Measurements from ENCODE around the gene EMC6. TPM values are rescaled to one million over a fixed set of nuclear protein-coding genes. Genes with fewer than 3 reads are reported as not detected.

EMC6 gene
- total RNA-seq, 4 donors from 2014 or later, result 8.5 to 25.3 (median 13.8) TPM

DNA sequence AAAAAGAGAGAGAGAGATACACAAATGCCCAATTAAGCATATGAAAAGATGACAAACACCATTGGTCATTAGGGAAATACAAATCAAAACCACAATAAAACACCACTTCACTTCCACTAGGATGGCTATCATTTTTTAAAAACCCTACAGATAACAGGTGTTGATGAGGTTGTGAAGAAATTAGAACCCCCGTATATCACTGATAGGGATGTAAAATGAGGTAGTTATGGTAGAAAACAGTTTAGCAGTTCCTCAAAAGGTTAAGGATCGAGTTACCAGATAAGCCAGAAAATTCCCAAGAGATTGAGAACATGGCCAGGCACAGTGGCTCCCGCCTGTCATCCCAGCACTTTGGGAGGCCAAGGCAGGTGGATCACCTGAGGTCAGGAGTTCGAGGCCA, 24.5 kb downstream of the EMC6 start:
- H3K27ac ChIP-seq, result no peak overlapping the region
- no peak for ATAC-seq
- WGBS, 2 donors (ENCODE audit: low coverage in 1 of 2), result 57 to 59% methylated on average over 3 to 4 of the region's 4 CpGs
- peaks cover 0 to 24% (median 9%) of the 10 kb centered on the region in 3 donors for H3K4me1 ChIP-seq
- TF ChIP-seq POLR2AphosphoS5 (IDR thresholded peaks at IDR 0.05), result no peak
- TF ChIP-seq POLR2A (IDR thresholded peaks at IDR 0.05), result no peak
- no peak for TF ChIP-seq EP300 (IDR thresholded peaks at IDR 0.05)
- TF ChIP-seq, protein P1, sequence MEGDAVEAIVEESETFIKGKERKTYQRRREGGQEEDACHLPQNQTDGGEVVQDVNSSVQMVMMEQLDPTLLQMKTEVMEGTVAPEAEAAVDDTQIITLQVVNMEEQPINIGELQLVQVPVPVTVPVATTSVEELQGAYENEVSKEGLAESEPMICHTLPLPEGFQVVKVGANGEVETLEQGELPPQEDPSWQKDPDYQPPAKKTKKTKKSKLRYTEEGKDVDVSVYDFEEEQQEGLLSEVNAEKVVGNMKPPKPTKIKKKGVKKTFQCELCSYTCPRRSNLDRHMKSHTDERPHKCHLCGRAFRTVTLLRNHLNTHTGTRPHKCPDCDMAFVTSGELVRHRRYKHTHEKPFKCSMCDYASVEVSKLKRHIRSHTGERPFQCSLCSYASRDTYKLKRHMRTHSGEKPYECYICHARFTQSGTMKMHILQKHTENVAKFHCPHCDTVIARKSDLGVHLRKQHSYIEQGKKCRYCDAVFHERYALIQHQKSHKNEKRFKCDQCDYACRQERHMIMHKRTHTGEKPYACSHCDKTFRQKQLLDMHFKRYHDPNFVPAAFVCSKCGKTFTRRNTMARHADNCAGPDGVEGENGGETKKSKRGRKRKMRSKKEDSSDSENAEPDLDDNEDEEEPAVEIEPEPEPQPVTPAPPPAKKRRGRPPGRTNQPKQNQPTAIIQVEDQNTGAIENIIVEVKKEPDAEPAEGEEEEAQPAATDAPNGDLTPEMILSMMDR (IDR thresholded peaks at IDR 0.05), result no peak
- H3K9me3 ChIP-seq, result peaks cover 0 to 8% (median 0%) of the 10 kb centered on the region in 3 donors
- H3K27me3 ChIP-seq, result peaks cover 94% of the 10 kb centered on the region
- H3K36me3 ChIP-seq, result no peaks in the 10 kb centered on the region
- no peak overlapping the region for H3K4me3 ChIP-seq

DNA sequence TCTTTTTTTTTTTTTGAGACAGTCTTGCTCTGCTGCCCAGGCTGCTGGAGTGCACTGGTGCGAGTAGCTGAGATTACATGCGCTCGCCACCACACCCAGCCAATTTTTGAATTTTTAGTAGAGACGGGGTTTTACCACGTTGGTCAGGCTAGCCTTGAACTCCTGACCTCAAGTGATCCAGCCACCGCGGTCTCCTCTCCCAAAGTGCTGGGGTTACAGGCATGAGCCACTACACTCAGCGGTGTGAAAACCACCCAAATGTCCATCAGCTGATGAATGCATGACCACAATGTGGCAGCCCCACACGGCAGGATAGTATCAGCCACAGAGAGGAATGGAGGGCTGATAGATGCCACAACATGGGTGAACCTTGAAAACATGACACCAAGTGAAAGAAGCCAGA, 25.2 kb downstream of the EMC6 start:
- Histone ChIP-seq H3K4me1 (peaks cover 0 to 24% (median 9%) of the 10 kb centered on the region in 3 donors), H3K9me3 (peaks cover 0 to 13% (median 0%) of the 10 kb centered on the region in 3 donors), H3K36me3 (no peaks in the 10 kb centered on the region), H3K27ac (no peak overlapping the region), H3K4me3 (no peak overlapping the region), H3K27me3 (peaks cover 94% of the 10 kb centered on the region)
- TF ChIP-seq, protein P1 (IDR thresholded peaks at IDR 0.05), result no peak
- TF ChIP-seq POLR2AphosphoS5 (IDR thresholded peaks at IDR 0.05) (no peak), POLR2A (IDR thresholded peaks at IDR 0.05) (no peak), EP300 (IDR thresholded peaks at IDR 0.05) (no peak)
- WGBS, 2 donors (ENCODE audit: low coverage in 1 of 2), result 77 to 78% methylated on average over 7 to 8 of the region's 9 CpGs
- ATAC-seq, result no peak

DNA sequence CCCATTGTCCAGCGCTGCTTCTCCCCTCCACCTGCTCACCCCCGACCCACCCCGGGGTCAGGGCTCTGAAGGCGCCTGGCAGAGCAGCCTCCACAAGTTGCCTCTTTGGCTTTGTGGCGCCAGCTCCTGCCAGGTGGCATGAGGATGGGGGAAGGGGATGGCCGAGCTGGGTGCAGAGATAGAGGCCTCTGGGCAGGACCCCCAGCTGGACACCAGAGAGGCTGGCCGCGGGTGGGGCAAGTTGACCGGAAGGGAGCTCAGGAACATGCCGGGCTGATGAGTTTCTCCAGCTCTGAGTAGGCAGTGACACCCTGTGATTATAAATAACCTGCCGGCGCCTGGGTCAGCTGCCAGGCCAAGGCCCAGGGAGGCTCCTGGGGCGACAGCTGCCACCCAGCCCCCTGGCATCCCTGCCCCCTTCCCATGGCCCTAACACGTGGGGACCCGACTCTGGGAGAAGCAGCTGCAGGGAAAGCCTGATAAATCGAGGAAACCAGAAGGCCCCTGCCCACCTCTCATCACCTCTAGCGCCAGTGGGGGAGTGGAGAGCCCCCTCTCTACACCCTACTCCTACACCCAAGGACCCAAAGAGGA, 26.6 kb downstream of the EMC6 start:
- Histone ChIP-seq H3K4me3 (peak overlapping the region in 1 of 2 donors; percentile 48), H3K9me3 (peaks cover 0 to 13% (median 0%) of the 10 kb centered on the region in 3 donors), H3K36me3 (no peaks in the 10 kb centered on the region), H3K27me3 (peaks cover 83% of the 10 kb centered on the region), H3K4me1 (peaks cover 0 to 24% (median 9%) of the 10 kb centered on the region in 3 donors), H3K27ac (no peak overlapping the region)
- 0 to 14% methylated on average over 1 to 4 of the region's 17 CpGs for WGBS, 2 donors (ENCODE audit: low coverage in 1 of 2)
- ATAC-seq, result no peak
- TF ChIP-seq EP300 (IDR thresholded peaks at IDR 0.05) (no peak), POLR2AphosphoS5 (IDR thresholded peaks at IDR 0.05) (no peak), POLR2A (IDR thresholded peaks at IDR 0.05) (no peak)
- TF ChIP-seq, protein P1 (IDR thresholded peaks at IDR 0.05), result no peak

DNA sequence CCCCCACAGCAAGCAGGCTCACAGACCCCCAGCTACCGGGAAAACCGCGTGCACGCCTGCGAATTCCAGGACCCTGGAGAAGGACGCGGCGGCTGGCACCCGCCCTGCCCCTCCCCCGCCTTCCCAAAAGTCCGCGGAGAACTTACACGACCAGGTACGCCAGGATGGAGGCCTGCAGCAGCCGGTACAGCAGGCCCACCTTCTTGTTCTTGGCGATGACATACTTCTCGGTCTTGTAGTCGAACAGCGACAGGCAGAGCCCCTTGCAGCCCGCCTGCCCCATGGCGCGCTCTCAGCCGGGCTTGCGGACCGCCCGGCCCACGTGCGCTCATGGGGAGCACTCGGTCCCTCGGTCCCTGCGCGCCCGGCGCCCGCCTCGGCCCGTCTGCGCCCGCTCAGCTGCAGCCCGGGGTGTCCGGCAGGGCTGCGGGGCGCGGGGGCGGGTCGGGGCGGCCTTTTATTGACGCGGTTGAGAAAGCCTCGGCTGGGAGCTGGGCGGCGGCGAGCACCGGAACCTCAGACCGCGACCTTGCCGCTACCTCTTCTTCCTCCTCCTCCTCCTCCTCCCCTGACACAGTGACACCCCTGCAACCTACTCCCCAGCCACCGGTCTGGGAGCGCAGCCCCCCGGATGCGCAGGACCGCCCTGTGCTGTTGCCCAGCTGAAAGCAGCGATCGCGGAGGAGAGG, 27.3 kb downstream of the EMC6 start, which contains the start of gene P2RX5:
Gene P2RX5 (minus strand): TSS at position 433 of the 689 bp plus-strand sequence. CDS start 150 bp downstream, at position 283.
- peaks cover 76% of the 10 kb centered on the region for H3K27me3 ChIP-seq
- H3K27ac ChIP-seq, result no peak within 1 kb of the TSS
- ATAC-seq, result peak; percentile 31
- no peaks in the 10 kb centered on the region for H3K36me3 ChIP-seq
- peaks cover 0 to 13% (median 0%) of the 10 kb centered on the region in 3 donors for H3K9me3 ChIP-seq
- 0% methylated on average over 3 of the region's 65 CpGs; no CpG with 5 or more reads in 1 of the 2 donors for whole genome bisulfite sequencing, 2 donors (ENCODE audit: low coverage in 1 of 2)
- TF ChIP-seq, protein P1 (IDR thresholded peaks at IDR 0.05), result no peak
- no peak for TF ChIP-seq POLR2AphosphoS5 (IDR thresholded peaks at IDR 0.05)
- no peak for TF ChIP-seq EP300 (IDR thresholded peaks at IDR 0.05)
- no peak for TF ChIP-seq POLR2A (IDR thresholded peaks at IDR 0.05)
- H3K4me3 ChIP-seq, result peak within 1 kb of the TSS in 1 of 2 donors; percentile 48
- peaks cover 0 to 24% (median 9%) of the 10 kb centered on the region in 3 donors for H3K4me1 ChIP-seq

Data from gastroesophageal sphincter (tissue), 4 donors.